Measurements from ENCODE around the gene TLX2.
"Not testable (repeated sequence)": the region's sequence is repeated elsewhere in the genome, so short reads cannot be mapped to it uniquely, and the experiment has no call there.

DNA sequence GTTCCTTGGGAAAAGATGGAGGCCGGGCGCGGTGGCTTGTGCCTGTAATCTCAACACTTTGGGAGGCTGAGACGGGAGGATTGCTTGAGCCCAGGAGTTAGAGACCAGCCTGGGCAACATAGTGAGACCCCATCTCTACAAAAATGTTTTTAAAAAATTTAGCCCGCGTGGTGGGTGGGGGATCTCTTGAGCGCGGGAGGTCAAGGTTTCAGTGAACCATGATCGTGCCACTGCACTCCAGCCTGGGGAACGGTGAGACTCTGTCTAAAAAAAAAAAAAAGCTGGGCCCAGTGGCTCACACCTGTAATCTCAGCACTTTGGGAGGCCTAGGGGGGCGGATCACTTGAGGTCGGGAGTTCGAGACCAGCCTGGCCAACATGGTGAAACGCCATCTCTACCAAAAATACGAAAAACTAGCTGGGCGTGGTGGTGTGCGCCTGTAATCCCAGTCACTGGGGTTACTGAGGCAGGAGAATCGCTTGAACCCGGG lies 30.5 kb upstream of the TLX2 start:
- TF ChIP-seq, protein P1, sequence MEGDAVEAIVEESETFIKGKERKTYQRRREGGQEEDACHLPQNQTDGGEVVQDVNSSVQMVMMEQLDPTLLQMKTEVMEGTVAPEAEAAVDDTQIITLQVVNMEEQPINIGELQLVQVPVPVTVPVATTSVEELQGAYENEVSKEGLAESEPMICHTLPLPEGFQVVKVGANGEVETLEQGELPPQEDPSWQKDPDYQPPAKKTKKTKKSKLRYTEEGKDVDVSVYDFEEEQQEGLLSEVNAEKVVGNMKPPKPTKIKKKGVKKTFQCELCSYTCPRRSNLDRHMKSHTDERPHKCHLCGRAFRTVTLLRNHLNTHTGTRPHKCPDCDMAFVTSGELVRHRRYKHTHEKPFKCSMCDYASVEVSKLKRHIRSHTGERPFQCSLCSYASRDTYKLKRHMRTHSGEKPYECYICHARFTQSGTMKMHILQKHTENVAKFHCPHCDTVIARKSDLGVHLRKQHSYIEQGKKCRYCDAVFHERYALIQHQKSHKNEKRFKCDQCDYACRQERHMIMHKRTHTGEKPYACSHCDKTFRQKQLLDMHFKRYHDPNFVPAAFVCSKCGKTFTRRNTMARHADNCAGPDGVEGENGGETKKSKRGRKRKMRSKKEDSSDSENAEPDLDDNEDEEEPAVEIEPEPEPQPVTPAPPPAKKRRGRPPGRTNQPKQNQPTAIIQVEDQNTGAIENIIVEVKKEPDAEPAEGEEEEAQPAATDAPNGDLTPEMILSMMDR (IDR thresholded peaks at IDR 0.05): not testable (repeated sequence)
- not testable (repeated sequence) for TF ChIP-seq HMGXB4 (CRISPR knock-in tag; IDR thresholded peaks at IDR 0.05; ENCODE audit: borderline replicate concordance)

Measured in A549 (cell line).